PC-9 (cell line): ENCODE results near the gene PILRA. TPM values are rescaled to one million over a fixed set of nuclear protein-coding genes. Genes with fewer than 3 reads are reported as not detected.

Experiments used
- BruUV-seq: library from RNA; stranded (reverse); fragments of 400-500 nt; replicated peaks from 2 replicates; lab custom pipeline; 2021; lab: Mats Ljungman, UMichigan
- CTCF ChIA-PET: fragments of 300-600 bp; sonication (Branson Sonifier 250); formaldehyde crosslinking; loops from one replicate; lab custom pipeline; 2022; ENCODE audit warnings: antibody characterized with exemption; lab: Charles Lee
- POLR2A ChIA-PET: fragments of 300-600 bp; sonication (Branson Sonifier 250); formaldehyde crosslinking; loops from one replicate; lab custom pipeline; 2022; ENCODE audit warnings: antibody characterized with exemption; ENCODE audit not compliant: unreplicated experiment; lab: Charles Lee
- DNase-seq, 2 experiments: peaks; one replicate each; pipeline versions ENCODE4 v3.0.0 to v3.0.0-alpha.2; 2015 to 2022; ENCODE audit warnings: mixed read lengths in 1 of 2
- H2AFZ ChIP-seq: fragments of 200-600 bp; sonication (generic); 2 replicates; pipeline ENCODE4 v1.8.1; 2017; ENCODE audit warnings: antibody characterized with exemption
- H3F3A ChIP-seq: fragments of 200-600 bp; sonication (generic); 2 replicates; pipeline ENCODE4 v1.8.1; 2017; ENCODE audit warnings: antibody characterized with exemption, mild to moderate bottlenecking, low read depth; ENCODE audit not compliant: insufficient read depth
- H3K27ac ChIP-seq: fragments of 200-600 bp; sonication (generic); 2 replicates; pipeline ENCODE4 v1.6.1; 2016; ENCODE audit warnings: mixed run types
- H3K27me3 ChIP-seq: fragments of 200-600 bp; sonication (generic); 2 replicates; pipeline ENCODE4 v1.6.1; 2016; ENCODE audit warnings: low read depth, mixed run types; ENCODE audit not compliant: insufficient read depth
- H3K36me3 ChIP-seq: fragments of 200-600 bp; sonication (generic); 2 replicates; pipeline ENCODE4 v1.6.1; 2016; ENCODE audit warnings: low read depth, mixed run types
- H3K4me1 ChIP-seq: fragments of 200-600 bp; sonication (generic); replicated peaks from 2 replicates; pipeline ENCODE4 v1.6.1; 2016; ENCODE audit warnings: mixed run types; ENCODE audit not compliant: insufficient read depth
- H3K4me2 ChIP-seq: fragments of 200-600 bp; sonication (generic); 2 replicates; pipeline ENCODE4 v1.6.1; 2017; ENCODE audit warnings: mixed run types
- H3K4me3 ChIP-seq: fragments of 200-600 bp; sonication (generic); 2 replicates; pipeline ENCODE4 v1.6.1; 2016; ENCODE audit warnings: mixed run types
- H3K79me2 ChIP-seq: fragments of 200-600 bp; sonication (generic); 2 replicates; pipeline ENCODE4 v1.6.1; 2017; ENCODE audit warnings: low read depth, mixed run types
- H3K9me2 ChIP-seq: fragments of 200-600 bp; sonication (generic); 2 replicates; pipeline ENCODE4 v1.8.1; 2017; ENCODE audit warnings: mild to moderate bottlenecking; ENCODE audit not compliant: insufficient read depth
- H3K9me3 ChIP-seq: fragments of 200-600 bp; sonication (generic); 2 replicates; pipeline ENCODE4 v1.8.1; 2016; ENCODE audit warnings: low read depth; ENCODE audit not compliant: insufficient read depth
- H4K20me1 ChIP-seq: fragments of 200-600 bp; sonication (generic); 2 replicates; pipeline ENCODE4 v1.8.1; 2017; ENCODE audit not compliant: insufficient read depth
- EZH2 ChIP-seq: fragments of 200-600 bp; sonication (generic); IDR thresholded peaks from 2 replicates; pipeline ENCODE4 v1.8.0; 2017; ENCODE audit warnings: antibody characterized with exemption, low read depth
- intact Hi-C: fragments of 100-400 bp; cut with micrococcal nuclease; formaldehyde crosslinking; loops from one replicate; pipeline ENCODE4 v1.10.0; 2022; ENCODE audit not compliant: unreplicated experiment
- total RNA-seq: library from RNA; stranded (reverse); gene quantifications from 2 replicates; pipeline ENCODE4 v1.2.3, GENCODE V29; 2021
- TF ChIP-seq, protein P1 (sequence below): fragments of 200-600 bp; sonication (generic); conservative IDR thresholded peaks from 2 replicates; pipeline ENCODE4 v1.6.1; 2017; ENCODE audit warnings: mixed run types, antibody characterized with exemption, mild to moderate bottlenecking, moderate library complexity

Gene PILRA
- total RNA-seq, 1 experiment from 2014 or later, result 2.8 TPM

DNA sequence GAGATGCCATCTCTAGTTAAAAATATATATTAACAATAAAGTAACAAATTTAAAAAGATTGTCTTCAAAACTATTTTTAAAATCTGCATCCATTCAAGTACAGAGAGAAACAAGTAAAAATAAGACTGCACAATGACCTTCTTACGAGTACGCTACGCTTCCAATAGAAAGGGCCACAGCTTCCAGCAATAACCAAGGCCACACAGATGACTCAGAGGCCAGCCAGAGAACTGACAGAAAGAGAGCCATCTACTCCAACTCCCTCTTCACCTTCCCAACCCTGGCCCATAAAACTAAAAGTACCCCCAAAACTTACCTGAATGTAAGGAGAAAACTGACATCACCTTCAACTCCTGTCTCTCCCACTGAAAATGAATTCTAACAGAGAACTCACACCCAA lies 26.8 kb downstream of the PILRA start:
- no peak for TF ChIP-seq EZH2
- TF ChIP-seq, protein P1, sequence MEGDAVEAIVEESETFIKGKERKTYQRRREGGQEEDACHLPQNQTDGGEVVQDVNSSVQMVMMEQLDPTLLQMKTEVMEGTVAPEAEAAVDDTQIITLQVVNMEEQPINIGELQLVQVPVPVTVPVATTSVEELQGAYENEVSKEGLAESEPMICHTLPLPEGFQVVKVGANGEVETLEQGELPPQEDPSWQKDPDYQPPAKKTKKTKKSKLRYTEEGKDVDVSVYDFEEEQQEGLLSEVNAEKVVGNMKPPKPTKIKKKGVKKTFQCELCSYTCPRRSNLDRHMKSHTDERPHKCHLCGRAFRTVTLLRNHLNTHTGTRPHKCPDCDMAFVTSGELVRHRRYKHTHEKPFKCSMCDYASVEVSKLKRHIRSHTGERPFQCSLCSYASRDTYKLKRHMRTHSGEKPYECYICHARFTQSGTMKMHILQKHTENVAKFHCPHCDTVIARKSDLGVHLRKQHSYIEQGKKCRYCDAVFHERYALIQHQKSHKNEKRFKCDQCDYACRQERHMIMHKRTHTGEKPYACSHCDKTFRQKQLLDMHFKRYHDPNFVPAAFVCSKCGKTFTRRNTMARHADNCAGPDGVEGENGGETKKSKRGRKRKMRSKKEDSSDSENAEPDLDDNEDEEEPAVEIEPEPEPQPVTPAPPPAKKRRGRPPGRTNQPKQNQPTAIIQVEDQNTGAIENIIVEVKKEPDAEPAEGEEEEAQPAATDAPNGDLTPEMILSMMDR, result no peak
- Histone ChIP-seq H4K20me1 (no peaks in the 10 kb centered on the region), H3K79me2 (no peaks in the 10 kb centered on the region), H3K9me2 (no peaks in the 10 kb centered on the region), H3K36me3 (no peaks in the 10 kb centered on the region), H3K4me2 (no peak overlapping the region), H3F3A (no peaks in the 10 kb centered on the region), H3K27me3 (no peaks in the 10 kb centered on the region), H3K4me1 (no peaks in the 10 kb centered on the region), H3K4me3 (no peak overlapping the region), H3K9me3 (no peaks in the 10 kb centered on the region), H2AFZ (no peak overlapping the region), H3K27ac (no peak overlapping the region)
- POLR2A ChIA-PET, result no interaction called here
- intact Hi-C loops, result no loop called here
- no peak for DNase-seq
- CTCF ChIA-PET, result no interaction called here
- BruUV-seq, result no TSS peak

DNA sequence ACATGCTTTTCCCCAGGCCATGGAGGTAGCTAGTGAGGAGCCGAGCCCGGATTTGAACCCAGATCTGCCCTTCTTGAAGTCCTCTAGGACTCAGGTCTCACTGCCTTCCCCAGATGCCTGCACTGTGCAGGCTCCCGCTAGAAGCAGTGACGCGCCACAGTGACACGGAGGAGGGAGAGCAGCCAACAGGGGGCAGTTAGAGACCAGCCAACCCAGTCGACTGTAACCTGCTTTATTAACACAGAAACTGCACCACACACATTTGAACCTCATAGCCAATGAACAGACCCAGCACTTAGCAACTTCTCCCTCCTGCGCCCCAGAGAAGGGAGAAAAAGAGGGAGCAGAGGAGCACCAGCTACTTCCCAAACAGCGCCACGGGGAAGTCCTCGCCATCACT lies 27.4 kb downstream of the PILRA start:
- Histone ChIP-seq H2AFZ (no peak overlapping the region), H3K4me1 (no peaks in the 10 kb centered on the region), H3K4me2 (no peak overlapping the region), H4K20me1 (no peaks in the 10 kb centered on the region), H3K9me2 (no peaks in the 10 kb centered on the region), H3K79me2 (no peaks in the 10 kb centered on the region), H3K27ac (no peak overlapping the region), H3K9me3 (no peaks in the 10 kb centered on the region), H3K4me3 (no peak overlapping the region), H3K36me3 (no peaks in the 10 kb centered on the region), H3K27me3 (no peaks in the 10 kb centered on the region), H3F3A (no peaks in the 10 kb centered on the region)
- intact Hi-C loops, result no loop called here
- ChIA-PET POLR2A (no interaction called here), CTCF (no interaction called here)
- no TSS peak for BruUV-seq
- DNase-seq, result no peak
- TF ChIP-seq, protein P1, result no peak
- TF ChIP-seq EZH2, result no peak

DNA sequence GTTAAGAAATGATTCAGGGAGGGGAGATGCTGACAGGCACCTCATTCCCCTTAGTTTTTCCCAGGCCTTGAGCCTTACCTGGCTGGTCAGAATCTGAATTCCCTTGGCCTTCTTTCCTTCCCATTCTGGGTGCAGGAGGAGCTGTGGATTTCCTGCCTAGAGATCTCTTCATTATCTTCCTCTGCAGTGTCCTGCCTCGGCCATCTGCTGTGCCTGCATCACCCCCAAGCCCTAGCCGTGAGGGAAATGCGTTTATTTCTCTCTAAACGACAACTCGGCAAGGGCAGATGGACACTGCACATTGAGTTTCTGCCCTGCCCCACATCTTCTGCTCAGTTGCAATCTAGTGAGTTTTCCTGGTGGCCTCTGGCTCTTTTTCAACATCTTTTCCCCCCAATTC lies 28.5 kb downstream of the PILRA start:
- no peak for DNase-seq
- H3K4me3 ChIP-seq, result no peak overlapping the region
- H3F3A ChIP-seq, result no peaks in the 10 kb centered on the region
- H3K36me3 ChIP-seq, result no peaks in the 10 kb centered on the region
- no peak overlapping the region for H3K27ac ChIP-seq
- no peaks in the 10 kb centered on the region for H3K4me1 ChIP-seq
- no peak for TF ChIP-seq EZH2
- TF ChIP-seq, protein P1, result no peak
- POLR2A ChIA-PET, result no interaction called here
- H3K27me3 ChIP-seq, result no peaks in the 10 kb centered on the region
- H2AFZ ChIP-seq, result no peak overlapping the region
- H3K79me2 ChIP-seq, result no peaks in the 10 kb centered on the region
- H3K4me2 ChIP-seq, result no peak overlapping the region
- BruUV-seq, result no TSS peak
- CTCF ChIA-PET, result no interaction called here
- H4K20me1 ChIP-seq, result no peaks in the 10 kb centered on the region
- no peaks in the 10 kb centered on the region for H3K9me2 ChIP-seq
- no peaks in the 10 kb centered on the region for H3K9me3 ChIP-seq
- intact Hi-C loops, result no loop called here
